ENCODE data around the gene SOX6.

DNA sequence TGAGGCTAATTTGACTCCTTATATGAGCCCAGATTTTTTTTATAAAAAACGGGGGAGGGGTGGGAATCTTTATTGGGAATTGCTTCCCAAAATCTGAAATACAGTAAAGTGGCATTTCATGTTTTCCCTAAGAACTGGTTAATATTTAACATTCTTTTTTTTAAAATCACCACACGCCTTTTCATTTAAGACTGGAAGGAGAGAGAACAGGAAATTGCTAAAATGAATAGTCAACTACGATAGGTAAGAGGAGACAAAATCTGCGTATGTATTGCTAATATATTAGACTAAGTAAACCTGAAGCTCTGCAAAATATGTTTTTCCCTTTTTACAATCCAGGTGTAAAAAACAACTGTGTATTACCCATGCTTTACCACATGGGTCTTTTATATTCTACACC is 57.0 kb downstream of the SOX6 start:
- TF ChIP-seq, protein P1, sequence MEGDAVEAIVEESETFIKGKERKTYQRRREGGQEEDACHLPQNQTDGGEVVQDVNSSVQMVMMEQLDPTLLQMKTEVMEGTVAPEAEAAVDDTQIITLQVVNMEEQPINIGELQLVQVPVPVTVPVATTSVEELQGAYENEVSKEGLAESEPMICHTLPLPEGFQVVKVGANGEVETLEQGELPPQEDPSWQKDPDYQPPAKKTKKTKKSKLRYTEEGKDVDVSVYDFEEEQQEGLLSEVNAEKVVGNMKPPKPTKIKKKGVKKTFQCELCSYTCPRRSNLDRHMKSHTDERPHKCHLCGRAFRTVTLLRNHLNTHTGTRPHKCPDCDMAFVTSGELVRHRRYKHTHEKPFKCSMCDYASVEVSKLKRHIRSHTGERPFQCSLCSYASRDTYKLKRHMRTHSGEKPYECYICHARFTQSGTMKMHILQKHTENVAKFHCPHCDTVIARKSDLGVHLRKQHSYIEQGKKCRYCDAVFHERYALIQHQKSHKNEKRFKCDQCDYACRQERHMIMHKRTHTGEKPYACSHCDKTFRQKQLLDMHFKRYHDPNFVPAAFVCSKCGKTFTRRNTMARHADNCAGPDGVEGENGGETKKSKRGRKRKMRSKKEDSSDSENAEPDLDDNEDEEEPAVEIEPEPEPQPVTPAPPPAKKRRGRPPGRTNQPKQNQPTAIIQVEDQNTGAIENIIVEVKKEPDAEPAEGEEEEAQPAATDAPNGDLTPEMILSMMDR (IDR thresholded peaks at IDR 0.05) = no peak
- no peak for TF ChIP-seq POLR2AphosphoS5 (IDR thresholded peaks at IDR 0.05)
